HG02840 (cell line): Measurements from ENCODE around the gene ST6GALNAC6.

ENCODE experiments used
- ATAC-seq: cut with Tn5 transposase; IDR thresholded peaks from one replicate; pipeline ENCODE4 v1.9.1; 2021; ENCODE audit warnings: mild to moderate bottlenecking, moderate library complexity, moderate number of reproducible peaks; ENCODE audit not compliant: unreplicated experiment, low FRiP score

Gene ST6GALNAC6

GRCh38 chr9:127917603-127918002, 18.2 kb upstream of the ST6GALNAC6 start:
- ATAC-seq = no peak

- peak; percentile 66 for ATAC-seq
Measured at GRCh38 chr9:127916720-127917581, 17.5 kb upstream of the ST6GALNAC6 start, which contains the start of gene ST6GALNAC4. Gene ST6GALNAC4 (minus strand): TSS chr9:127917041. CDS start chr9:127916419, 622 bp downstream.

- no peak for ATAC-seq
Measured at GRCh38 chr9:127915801-127916719, 16.7 kb upstream of the ST6GALNAC6 start.

DNA sequence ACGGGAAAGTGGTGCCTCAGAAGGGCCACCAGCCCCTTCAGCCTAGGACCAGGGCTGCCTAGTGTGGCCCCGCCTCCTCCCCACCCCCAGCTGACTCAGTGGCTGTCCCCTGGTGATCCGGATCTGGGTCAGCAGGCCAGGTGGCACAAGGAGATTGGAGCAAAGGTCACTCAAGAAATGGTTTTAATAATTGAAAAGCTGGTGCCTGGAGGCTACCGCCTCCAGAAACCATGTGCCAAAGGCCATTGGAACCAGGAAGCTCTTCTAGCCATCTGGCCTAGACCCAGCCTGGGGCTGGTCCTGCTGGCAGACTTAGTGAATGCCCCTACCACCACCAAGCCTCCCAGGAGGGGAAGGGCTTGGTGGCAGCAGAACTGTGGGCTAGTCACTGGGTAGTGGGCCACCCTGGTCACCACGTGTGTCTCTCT, 15.9 kb upstream of the ST6GALNAC6 start:
- ATAC-seq = no peak

DNA sequence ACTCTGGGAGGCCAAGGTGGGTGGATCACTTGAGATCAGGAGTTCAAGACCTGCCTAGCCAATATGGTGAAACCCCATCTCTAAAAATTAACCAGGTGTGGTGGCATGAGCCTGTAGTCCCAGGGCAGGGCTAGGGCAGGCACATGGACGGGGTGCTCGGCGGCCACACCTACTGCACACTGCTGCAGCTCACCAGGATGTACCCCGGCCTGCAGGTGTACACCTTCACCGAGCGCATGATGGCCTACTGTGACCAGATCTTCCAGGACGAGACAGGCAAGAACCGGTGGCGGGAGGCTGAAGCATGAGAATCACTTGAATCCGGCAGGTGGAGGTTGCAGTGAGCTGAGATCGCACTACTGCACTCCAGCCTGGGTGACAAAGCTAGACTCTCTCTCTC, 14.3 kb upstream of the ST6GALNAC6 start:
- ATAC-seq = no peak

DNA sequence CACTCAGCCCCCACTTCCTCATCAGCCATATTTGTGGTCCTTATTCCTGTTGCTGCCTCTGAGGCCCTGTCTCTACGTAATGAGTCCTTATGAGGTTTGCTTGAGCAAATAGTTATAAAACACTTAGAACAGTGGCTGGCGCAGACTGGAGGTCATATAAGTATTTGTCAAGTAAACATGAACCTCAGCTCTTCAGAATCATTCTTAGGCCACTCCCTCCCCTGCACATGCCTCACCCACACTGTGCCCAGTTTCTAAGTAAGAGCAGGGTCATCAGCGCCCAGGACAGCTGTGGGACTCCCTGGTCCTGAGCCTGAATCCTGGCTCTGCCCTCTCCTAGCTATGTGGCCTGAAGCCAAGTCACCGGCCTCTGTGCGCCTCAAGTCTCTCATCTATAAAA, 13.5 kb upstream of the ST6GALNAC6 start:
- no peak for ATAC-seq

DNA sequence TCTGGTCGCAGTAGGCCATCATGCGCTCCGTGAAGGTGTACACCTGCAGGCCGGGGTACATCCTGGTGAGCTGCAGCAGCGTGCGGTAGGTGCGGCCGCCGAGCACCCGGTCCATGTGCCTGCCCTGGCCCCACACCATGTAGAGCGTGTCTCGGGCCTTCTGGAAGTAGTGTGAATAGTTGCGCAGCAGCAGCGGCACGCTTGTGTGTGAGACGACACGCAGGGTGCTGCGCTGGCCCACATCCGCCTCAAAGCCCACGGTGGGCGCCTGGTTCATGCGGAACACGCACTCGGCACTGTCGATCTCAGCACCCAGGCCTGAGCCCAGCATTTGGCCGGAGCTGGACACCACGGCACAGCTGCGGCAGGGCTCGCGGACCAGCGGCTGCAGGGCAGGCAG, 12.9 kb upstream of the ST6GALNAC6 start:
- ATAC-seq = no peak

DNA sequence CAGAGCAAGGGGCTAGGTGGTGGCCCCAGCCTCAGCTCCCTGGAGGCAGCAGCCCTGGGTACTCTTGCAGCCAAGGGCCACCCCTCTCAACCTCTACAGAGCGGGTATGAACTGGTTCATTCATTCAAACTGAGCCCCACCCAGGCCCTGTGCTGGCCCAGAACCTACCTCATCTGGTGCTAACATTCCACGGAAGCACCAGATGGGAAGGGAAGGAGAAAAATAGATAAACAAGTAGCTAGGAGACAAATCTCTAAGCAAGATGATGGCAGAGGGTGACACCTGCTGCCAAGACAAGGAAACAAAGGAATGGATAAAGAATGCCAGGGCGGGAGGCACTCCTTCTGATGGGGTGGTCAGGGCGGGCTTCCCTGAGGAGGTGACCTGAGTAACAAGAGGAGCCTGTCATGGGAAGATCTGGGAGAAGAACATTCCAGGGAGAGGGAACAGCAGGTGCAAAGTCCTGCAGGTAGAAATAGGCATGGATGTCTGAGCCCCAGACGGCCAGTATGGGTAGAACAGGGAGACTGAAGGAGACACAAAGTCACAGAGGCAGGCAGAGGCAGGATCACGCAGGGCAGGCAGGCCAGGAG, 11.3 kb upstream of the ST6GALNAC6 start:
- no peak for ATAC-seq

- no peak for ATAC-seq
Measured at GRCh38 chr9:127909839-127910273, 10.5 kb upstream of the ST6GALNAC6 start.

DNA sequence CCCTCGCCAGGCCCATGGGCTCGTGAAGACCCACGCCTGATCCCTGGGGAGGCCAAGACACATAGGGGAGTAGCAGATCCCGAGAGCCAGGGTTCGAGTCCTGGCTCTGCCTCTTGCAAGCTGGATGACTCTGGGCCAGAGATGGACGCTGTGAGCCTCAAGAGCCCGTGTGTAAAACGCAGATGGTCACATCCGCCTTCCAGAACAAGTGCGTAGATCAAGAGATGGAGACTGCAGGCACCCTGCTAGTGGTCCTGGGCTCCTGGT, 9.2 kb upstream of the ST6GALNAC6 start:
- ATAC-seq = no peak

DNA sequence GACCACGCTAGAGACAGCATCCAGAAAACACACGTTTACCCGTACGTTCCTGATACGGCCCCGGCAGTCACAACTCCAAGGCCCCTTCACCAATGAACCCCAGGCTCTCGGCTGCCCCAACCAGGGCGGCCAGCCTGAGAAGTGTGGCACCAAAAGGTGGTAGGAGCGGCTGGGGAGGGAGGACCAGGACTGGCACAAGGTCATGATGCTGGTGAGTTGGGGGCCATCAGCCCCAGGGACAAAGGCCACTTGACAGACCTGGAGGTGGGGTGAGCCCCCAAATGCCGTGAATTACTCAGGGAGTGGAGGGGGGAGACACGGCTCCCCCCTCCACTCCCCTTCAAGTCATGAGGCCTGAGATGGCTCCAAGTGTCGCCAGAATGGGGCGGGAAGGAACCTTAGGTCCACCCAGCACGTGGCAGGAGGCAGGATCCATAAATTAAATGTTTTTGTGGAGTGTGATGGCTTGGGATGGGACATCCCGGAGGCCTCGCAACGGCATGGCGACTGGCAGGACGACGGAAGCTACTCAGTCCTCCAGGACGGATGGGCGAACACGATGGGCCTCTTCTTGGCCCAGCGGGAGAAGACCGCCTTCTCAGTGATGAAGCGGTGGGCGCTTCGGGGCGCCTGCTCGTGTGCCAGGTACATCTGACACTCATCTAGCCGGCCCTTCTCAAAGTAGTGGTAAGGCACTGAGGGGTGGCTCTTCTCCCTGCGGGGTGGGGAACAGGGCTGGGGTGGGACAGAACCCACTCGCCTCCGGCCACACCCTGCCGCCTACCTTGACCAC, 8.7 kb upstream of the ST6GALNAC6 start:
- no peak for ATAC-seq

GRCh38 chr9:127905788-127906191, 6.4 kb upstream of the ST6GALNAC6 start:
- ATAC-seq = no peak

DNA sequence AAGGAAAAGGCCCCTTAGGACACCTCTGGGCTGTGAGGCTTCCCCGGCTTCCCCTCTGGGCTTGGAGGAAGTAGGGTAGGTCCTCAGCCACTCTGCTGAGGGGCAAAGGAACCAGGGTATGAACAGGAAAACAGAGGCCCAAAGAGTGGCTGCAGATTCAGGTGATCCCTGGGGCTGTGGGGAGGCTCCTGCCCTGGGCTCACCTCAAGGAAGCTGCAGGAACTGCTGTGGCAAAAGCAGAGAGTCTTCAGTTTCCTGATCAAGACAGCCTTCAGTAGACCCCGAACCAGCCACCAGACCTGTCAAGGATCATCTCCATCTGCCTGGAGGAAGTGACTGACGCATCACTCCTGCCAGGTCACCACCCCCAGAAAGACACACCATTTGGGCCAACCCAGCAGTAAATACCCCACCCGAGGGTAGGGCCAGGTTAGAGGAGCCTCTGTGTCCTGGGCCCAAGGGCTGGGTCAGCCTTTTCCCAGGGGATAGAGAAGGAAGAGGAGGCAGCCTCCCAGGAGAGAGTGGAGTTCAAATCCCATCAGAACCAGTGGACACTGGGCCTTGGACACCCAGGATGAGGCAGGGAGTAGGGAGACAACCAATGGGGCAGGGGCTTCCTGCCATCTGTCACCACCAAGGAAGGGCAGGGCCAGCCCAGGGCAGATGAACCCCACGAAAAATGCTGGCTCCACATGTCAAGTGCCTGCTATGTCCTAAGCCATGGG, 5.8 kb upstream of the ST6GALNAC6 start:
- ATAC-seq = no peak

GRCh38 chr9:127904561-127905003, 5.2 kb upstream of the ST6GALNAC6 start:
- ATAC-seq = no peak

DNA sequence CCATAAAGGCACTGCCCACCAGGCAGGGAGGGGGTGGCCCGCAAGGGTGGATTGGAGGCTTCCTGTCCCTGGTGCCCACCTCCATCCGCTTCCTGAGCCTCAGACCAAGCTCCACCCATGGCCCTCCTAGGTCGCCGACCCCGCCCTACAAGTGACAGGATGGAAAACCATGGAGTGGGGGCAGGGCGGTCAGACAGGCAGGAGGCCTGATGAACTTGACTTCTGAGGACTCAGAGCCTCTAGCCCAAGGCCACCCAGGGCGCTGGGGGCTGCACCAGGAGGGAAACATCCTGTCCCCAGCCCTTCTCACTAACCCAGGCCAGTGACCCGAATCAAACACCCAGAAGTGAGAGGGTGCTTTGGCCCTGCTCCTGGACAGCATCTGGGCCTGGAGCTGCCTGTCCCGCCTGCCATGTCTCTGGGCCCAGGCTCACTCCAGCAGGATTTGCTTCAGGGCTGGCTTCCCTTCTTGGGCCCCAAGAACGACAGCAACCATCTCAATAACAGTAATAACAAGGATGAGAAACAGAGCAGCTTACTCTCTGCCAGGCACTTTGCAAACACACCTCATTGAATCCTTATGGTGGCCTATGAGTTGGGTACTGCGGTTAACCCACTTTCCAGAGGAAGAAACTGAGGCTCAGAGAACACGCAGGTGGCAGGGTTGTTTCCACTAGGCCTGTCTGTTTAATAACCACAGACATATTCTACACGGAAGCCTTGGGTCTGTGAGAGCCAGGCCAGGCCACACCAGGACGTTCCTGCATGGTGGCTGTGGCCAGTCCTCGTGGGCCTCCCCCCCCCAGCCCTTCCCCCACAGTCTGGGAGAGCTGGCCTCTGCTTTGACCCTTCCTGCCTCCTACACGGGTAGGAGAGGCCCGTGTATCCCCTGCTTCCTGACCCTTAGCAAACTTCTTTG, 4.4 kb upstream of the ST6GALNAC6 start:
- no peak for ATAC-seq

- ATAC-seq = no peak
Measured at GRCh38 chr9:127898433-127899127, 823 bp downstream of the ST6GALNAC6 start.

- ATAC-seq = no peak
Measured at GRCh38 chr9:127897193-127897692, 2.2 kb downstream of the ST6GALNAC6 start.
